NCI-H146 treated with DMSO at 0.1 percent for 48 hours (cell line): ENCODE measurements around the gene ZNF23.
"Not testable (repeated sequence)": the region's sequence is repeated elsewhere in the genome, so short reads cannot be mapped to it uniquely, and the experiment has no call there.

Source experiments
- DNase-seq: peaks from one replicate; lab custom pipeline; 2025; ENCODE audit not compliant: unreplicated experiment; lab: John Stamatoyannopoulos, UW

Gene ZNF23

DNA sequence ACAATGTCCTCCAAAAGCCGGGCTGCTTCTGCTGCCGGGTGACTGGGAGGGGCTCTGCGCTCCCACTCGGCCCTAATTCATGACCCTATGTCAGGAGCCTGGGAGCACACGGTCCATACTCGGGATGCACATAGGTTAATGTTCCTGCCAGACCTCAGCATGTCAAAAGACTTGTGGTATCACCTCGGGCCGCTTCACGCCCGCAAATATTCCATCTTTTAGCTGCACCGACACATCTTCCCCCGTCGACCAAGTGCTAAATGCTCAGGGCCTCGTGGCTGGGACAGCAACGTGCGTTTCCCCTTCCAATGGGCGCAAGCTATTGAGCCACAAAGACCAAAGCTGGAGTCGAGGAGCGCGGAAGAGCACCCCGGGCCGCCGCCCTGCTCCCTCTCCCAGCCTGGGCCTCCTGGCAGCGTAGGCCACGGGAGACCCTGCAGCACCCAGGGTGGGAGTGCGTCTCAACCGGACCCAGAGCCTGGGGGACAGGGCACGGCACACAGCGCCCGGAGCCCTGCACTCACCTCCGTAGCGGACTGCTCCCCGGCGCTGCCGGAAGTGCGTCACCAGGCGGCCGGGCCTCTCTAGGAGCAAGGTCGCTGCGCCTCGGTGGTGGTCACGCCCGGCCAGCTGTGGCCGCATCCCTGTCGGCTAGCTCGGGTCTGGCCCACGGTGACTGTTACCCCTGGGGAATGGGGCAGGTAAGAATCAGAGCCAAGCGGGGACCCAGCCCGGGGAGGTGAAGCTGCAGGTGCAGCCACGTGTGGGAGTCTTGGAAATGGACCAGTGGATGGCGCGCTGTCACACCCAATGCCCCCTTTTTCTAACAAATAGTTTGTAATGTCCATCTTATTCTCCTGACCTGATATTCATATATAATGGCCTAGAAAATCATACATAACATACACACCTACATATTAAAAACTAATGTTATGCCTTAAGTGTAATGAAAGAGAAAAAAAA lies at the start of gene ZNF23:
TSS of gene ZNF23 (minus strand) at position 562 of the 963 bp plus-strand sequence. CDS start 5,451 bp downstream, outside the sequence.
- DNase-seq: peak; percentile 16

DNA sequence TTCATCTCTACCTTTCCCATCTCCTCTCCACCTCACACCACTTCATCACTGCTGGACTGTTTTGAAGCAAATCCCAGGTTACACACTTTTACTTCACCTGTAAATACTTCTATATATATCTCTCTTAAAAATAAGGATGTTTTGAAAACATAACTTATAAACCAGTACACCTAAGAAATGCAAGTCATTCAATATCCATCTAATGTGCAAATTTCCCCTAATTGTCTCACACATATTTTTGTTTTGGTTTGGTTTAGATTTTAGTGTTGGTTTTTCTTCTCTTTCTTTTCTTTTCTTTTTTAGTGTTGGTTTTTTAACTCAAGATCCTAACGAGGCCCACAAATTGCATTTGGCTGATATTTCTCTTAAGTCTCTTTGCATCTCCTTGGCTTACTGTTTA lies 45.0 kb upstream of the ZNF23 start:
- DNase-seq: no peak

DNA sequence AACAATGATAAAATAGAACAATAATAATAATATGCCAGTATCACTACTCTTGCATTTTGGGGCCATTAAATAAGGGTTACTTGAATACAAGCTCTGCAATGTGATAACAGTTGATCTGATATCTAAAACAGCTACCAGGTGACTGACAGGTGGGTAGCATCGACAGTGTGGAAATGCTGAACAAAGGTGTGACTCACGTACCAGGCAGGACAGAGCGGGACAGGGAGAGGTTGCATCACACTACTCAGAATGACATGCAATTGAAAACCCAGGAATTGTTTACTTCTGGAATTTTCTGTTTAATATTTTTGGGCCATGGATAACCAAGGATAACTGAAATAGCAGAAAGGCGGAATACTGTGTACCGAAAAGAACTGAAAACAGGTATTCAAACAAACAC lies 42.9 kb upstream of the ZNF23 start:
- DNase-seq: no peak

DNA sequence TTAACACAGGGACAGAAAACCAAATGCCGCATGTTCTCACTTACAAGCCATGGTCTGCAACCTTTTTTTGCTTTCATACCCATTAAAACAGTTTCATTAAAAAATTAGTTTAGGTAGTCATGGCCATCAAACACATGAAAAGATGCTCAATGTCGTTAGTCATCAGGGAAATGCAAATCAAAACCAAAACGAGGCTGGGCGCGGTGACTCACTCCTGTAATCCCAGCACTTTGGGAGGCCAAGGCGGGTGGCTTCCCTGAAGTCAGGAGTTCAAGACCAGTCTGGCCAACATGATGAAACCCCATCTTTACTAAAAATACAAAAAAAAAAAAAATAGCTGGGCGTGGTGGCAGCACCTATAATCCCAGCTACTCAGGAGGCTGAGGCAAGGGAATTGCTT lies 42.0 kb upstream of the ZNF23 start:
- not testable (repeated sequence) for DNase-seq

DNA sequence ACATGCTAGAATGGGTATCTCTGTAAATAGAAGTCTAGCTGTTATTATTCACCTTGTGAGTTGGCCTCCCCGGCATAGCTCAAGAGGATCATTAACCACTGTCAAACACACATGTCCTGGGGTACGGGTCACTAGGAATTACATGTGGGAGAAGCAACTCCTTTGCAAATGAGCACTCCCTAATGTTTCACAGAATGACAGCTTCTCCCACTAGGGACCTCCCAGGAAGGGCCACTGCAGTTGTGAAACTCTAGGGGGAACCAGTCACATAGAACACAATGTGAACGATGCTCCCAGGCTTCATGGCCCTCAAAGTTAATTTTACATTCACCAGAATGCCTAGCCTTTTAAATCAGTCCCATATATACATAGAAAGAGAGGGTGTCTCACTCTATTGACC lies 39.5 kb upstream of the ZNF23 start:
- DNase-seq: no peak

DNA sequence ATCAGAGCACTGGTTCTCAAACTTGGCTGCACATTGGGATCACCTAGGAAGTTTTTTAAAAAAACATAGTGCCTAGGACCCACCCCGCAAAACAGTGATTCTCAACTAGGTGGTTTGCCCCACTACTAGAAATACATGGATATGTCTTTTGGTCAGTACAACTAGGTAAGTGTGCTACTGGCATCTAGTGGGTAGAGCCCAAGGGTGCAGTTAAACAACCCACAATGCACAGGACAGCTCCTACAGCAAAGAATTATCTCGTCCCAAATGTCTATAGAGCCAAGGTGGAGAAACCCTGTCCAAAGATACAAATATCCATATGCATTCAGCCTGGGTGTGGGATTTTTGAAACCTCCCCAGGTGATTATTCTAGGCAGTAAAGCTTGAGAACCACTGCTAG lies 38.9 kb upstream of the ZNF23 start:
- no peak for DNase-seq

DNA sequence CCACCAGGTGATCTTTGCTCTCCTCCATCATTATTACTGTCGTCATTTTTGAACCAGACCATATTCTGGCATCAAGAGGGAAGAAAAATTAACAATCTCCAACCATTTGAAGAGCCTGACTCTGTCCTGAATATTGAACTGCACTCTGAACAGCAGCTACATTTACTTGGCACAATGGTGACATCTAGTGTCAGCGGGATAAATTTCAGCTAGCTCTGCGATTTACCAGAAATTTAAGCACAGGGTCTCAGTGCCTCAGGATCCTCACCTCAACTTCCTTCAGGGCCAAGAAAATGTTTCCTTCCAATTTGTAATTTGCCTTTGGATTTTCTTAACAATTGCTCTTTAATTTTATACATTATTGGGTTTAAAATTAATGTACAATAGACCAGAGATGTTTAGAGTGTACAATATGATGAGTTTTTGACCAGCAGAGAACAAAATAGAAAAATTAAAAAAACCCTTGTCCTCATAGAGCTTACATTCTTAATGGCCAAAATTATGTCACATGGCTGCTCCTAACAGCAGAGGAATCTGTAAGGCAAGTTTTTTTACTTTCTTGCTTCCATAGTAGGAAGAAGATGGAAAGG lies 37.8 kb upstream of the ZNF23 start:
- DNase-seq: peak; percentile 27

DNA sequence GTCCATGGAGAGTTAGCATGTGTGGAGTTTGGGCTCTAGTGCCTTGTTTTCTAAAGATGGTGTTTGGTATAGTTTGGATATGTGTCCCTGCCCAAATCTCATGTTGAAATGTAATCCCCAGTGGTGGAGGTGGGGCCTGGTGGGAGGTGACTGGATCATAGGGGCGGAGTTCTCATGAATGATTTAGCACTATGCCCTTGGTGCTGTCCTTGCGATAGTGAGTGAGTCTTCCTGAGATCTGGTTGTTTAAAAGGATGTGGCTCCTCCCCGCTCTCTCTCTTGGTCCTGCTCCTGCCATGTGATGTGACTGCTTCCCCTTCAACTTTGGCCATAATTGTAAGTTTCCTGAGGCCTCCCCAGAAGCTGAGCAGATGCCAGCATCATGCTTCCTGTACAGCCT lies 36.0 kb upstream of the ZNF23 start:
- no peak for DNase-seq

DNA sequence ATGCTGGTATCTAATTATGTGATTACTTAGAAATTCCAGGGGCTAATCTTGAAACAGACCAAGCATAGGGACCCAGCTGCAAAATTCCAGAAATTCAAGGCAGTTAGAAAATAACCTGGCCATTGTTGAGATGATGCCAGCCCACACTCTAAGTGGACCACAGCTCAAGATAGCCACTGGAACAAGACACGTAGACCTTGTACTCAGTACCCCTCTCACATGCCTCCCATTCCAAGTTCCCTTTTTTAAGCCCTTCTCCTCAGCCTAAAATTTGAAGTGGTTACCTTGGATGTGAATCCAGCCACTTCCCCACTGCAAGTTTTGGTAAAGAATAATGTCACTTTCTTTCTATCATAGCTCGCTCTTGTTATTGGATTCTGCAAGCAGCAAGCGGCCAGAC lies 31.2 kb upstream of the ZNF23 start:
- DNase-seq: no peak

DNA sequence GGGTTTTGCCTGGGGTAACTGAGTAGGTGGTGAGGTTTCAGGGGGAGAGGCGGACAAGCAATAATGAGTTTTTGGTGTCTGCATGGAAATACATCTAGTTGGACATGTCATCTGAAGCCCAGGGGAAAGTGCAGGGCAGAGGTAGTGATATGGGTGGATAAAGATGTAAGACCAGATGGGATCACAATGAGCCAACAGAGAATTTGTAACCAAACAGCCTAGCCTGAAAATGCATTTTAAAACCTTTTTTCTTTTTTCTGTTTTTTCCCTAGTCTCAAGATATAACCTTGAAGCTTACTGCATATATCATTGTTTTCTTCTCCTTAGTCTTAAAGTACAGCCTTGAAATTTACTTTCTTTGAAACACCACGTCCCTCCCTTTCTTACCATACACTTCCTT lies 30.7 kb upstream of the ZNF23 start:
- no peak for DNase-seq

DNA sequence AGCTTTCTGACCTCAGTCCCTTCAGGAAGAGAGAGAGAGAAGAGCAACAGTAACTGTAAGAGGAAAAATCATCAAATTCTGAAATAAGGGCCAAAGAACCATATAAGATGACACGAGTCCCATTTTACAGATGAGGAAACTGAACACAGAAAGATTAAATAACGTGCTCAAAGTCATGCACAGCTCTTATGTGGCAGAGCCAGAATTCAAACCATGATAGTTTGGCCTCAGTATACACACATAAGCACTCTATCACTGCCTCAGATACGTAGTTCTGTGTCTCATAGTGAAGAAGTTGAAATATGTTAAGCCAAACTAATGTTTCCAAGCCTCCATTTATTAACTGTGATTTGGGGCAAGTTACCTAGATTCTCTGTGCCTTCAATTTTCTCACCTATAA lies 29.0 kb upstream of the ZNF23 start:
- no peak for DNase-seq

DNA sequence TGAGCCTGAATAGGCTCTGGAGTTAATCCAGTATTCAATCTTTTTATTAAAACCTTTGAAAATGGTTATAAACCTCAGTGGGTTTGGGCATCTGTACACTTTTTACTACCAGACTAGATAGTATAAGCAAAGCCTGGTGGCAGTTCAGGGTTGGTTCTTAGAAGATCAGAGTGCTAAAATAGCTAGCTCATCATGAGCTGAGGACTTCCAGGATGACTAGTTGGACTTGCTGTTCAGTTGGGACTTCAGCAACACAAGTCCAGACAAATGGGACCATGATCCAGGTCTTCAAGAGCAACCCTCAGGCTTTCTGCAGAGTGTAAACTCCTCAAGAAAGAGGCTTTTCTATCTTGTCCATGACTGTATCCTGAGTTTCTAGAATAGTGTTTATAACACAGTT lies 28.3 kb upstream of the ZNF23 start:
- no peak for DNase-seq

DNA sequence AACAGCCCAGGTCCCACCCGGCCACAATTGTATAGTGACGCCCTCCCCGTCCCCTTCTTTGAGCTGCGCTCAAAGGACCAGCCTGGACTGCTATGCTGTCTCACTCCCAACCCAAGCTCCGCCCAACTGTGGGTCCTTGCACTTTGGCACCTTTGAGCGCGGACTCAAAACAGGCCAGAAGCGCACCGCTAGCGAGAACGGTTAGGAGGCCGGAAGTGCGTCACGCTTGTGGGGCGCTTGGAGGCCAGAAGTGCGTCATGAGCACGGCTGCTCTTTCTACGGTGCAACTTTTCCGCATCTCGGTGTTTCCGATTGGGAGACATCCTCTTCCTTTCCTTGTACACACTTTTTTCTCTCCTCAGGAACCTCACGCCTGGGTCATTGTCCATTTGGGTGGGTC lies 27.1 kb upstream of the ZNF23 start, which contains the start of gene ZNF19:
TSS of gene ZNF19 (minus strand) at position 203 of the 400 bp plus-strand sequence. CDS start 7,210 bp downstream, outside the sequence.
- DNase-seq: no peak

DNA sequence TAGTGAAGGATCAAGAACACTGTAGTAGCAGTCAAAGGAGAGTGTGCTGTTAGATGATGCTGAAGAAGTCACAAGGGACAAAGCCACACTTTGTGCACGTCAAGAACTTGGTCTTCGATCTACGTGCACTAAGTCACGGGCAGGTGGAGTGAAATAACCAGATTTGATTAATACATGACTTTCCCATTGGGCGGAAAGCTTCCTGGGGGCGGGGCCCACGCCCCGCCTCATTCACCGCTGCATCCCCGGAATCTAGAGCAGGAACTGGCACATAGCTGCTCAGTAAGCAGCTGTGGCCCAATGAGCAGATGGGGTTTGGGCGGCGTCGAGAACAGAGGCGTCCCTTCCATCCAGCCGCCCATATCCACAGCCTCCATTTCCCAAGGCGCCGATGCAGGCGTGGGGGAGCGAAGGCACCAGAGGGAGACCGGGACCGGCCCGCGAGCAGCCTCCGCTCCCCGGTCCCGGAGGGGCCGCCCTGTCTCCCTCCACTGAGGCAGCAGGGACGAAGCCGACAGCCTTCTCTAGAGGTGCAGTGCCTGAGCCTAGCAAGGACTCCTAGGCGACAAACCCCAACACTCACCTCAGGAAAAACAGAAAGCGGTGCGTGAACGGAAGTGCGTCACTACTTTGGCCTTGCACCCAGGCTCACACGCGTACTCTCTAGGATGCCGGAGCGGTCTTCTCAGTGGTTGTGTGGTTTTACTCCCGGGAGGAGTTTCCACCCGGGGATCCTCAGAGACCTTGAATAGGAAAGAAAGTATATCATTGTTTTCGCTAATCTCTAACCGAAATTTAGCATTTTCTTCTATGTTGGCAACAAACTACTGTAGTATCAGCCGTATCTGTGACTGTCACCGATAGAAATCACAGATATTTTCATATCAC lies 22.2 kb upstream of the ZNF23 start:
- peak; percentile 74 for DNase-seq

DNA sequence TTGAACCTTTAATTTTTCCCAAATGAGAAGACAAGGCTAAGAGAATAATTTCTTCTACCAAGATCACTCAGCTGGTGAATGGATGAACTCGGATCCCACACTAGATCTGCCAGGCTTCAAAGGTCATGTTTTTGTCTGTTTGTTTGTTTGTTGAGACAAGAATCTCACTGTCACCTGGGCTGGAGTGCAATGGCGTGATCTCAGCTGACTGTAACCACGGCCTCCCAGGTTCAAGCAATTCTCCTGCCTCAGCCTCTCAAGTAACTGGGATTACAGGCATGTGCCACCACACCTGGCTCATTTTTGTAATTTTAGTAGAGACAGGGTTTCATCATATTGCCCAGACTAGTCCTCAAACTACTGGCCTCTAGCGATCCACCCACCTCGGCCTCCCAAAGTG lies 20.5 kb upstream of the ZNF23 start:
- DNase-seq: no peak

DNA sequence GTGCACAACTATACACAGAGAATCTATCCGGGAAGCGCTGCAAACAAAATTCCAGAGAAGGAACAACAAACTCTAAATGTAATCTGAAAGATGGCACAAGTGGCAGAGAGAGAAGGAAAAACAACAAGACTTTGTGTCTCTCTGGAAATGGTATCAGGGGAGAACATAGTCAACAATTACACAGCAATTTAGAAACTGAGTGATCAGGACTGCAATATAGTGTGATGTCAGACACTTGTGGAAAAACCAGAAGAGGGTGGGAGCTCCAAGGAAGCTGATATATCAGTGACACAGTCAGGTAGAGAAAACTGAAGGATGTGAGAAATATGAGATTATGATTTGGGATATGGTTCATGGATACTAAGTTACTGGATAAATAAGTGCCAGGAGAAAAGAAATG lies 18.9 kb upstream of the ZNF23 start:
- no peak for DNase-seq

DNA sequence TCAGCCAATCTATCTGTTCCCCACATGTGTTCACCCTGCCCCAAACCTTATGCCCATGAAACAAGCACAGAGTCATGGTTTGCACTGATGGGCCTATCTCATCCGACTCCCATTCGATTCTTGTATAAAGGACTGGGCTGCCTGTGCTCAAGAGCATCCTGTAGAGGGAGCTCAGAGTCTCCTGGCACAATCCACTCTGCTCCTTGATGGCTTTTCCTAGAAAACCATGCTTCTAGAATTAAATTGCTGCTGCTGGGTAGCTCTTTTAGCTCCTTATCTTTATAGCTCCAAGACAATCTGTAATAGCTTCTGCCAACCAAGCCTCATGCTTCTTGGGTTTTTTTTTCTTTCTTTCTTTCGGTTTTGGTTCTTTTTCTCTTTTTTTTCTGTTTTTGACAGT lies 17.4 kb upstream of the ZNF23 start:
- peak; percentile 6 for DNase-seq

DNA sequence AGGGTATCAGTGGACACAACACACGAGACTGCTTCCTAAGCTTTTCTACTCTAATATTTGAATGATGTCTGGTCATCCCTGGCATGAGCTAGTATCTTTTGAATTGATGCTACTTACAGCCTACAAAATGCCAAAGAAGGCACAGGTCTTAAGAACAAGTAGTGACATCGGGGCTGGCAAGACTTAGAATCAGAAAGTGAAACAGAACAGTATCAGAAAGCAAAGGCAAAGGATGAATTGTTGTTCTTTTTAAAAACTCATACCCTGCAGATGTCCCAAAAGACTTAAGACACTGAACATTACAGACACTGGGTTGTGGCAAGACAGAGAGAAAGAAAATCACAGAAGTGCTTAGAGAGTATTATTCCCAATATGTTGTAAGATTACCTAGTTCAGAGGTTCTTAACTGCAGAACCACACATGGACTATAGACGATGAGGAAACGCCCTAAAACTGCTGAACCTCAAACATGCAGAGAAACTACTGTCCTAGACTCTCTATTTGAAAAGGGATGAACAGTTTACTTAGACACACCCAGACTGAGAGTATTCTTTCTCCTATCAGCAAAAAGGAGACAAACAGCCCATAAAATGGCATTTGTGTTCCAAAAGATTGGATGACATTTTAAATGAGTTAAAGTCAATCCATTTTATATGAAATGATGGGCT lies 14.5 kb upstream of the ZNF23 start:
- no peak for DNase-seq

DNA sequence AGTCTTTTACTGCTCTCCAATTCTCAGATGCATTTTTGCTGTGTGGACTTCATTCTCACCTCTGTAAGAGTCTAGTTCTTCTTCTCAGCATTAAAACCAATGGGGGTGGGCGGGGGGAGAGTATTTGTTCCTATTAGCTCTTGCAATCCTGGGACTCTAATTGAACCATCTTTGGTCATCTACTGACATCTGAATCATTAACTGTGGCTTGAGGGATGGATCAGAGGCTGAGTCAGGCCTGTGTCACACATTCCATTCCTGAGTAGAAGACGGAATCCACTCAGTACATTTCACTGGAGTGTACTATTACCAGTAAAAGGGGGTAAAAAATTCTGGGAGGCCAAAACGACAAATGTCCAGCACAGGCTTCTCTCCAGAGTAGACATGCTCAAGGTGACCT lies 12.8 kb upstream of the ZNF23 start:
- no peak for DNase-seq

DNA sequence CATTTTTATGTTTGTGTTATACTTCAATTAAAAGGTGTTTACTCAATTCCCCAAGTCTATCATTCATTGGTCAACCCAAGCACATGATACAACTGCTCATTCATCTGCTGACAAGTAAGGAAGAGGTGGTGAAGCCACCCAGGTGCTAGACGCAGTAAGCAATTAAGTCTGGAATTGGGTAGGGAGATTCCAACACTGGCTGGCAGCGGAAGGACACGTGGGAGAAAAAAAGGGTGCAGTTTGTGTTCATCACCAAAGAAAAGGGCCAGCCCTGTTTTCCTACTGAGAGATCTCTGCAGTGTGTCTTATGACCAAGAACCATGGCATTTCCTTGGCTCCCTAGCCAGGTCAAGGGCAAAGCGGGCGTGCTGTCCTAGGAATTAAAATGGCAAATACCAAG lies 11.8 kb upstream of the ZNF23 start:
- DNase-seq: no peak

DNA sequence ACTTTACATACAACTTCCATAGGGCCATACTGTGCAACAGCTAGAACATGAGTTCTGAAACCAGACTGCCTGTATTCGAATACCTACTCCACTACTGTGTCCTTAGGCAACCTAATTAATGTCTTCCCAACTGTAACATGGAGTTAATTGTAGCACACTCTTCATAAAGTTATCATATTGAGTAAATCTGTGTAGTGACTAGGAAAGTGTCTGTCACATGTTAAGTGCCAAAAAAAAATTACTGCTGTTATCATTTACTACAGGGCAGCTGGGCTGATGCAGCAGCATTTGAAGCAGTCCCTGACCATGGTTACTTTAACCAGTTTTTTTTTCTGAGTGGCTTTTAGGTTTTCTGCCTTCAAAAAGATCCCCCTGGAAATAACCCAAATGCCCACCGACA lies 10.9 kb upstream of the ZNF23 start:
- no peak for DNase-seq
